Measurements from ENCODE around the gene YTHDC1. TPM values are rescaled to one million over a fixed set of nuclear protein-coding genes. Genes with fewer than 3 reads are reported as not detected.

Gene YTHDC1
- total and polyA plus RNA-seq, 9 donors: 72.1 to 116 (median 86.6) TPM

GRCh38 chr4:68378226-68378625 is 28.3 kb upstream of the YTHDC1 start:
- Histone ChIP-seq H3K4me1 (ENCODE audit: insufficient read depth) (peaks cover 2% of the 10 kb centered on the region), H3K9me3 (no peaks in the 10 kb centered on the region), H3K36me3 (no peaks in the 10 kb centered on the region), H3K27ac (no peak overlapping the region), H3K4me3 (no peak overlapping the region), H3K27me3 (no peaks in the 10 kb centered on the region)
- DNase-seq: no peak
- TF ChIP-seq CTCF (IDR thresholded peaks at IDR 0.05) (no peak), POLR2A (IDR thresholded peaks at IDR 0.05) (no peak), EP300 (IDR thresholded peaks at IDR 0.05) (no peak)
- 82 to 89% (median 86%) methylated on average over 5 of the region's 5 CpGs for WGBS, 3 donors
- intact Hi-C loops (cut with DNase I): loop anchor here in 2 of 4 donors (5.0 to 10.0 kb wide), 2 partner anchors 103 to 106 kb away; no protein-coding TSS in a partner anchor

- Histone ChIP-seq H3K27ac (no peak overlapping the region), H3K36me3 (no peaks in the 10 kb centered on the region), H3K4me1 (ENCODE audit: insufficient read depth) (peaks cover 3% of the 10 kb centered on the region), H3K27me3 (no peaks in the 10 kb centered on the region), H3K9me3 (no peaks in the 10 kb centered on the region), H3K4me3 (no peak overlapping the region)
- WGBS, 3 donors: 7 to 14% (median 10%) methylated on average over 19 of the region's 19 CpGs
- intact Hi-C loops (cut with DNase I): loop anchor here in 2 of 4 donors (5.0 to 10.0 kb wide), 2 partner anchors 101 to 104 kb away; no protein-coding TSS in a partner anchor
- TF ChIP-seq EP300 (IDR thresholded peaks at IDR 0.05) (no peak), POLR2A (IDR thresholded peaks at IDR 0.05) (no peak), CTCF (IDR thresholded peaks at IDR 0.05) (peak in 1 of 3 donors; percentile 50)
- peak in 2 of 5 donors; percentile 15 to 16 for DNase-seq
Measured at GRCh38 chr4:68375667-68376559, 26.0 kb upstream of the YTHDC1 start.

- intact Hi-C loops (cut with DNase I): loop anchor here in 2 of 4 donors (5.0 to 10.0 kb wide), 2 partner anchors 99 to 101 kb away; no protein-coding TSS in a partner anchor
- peak overlapping the region; percentile 23 for H3K4me3 ChIP-seq
- WGBS, 3 donors: 3 to 6% (median 4%) methylated on average over 16 of the region's 16 CpGs
- peaks cover 3% of the 10 kb centered on the region for H3K4me1 ChIP-seq (ENCODE audit: insufficient read depth)
- H3K27ac ChIP-seq: no peak overlapping the region
- no peak for TF ChIP-seq EP300 (IDR thresholded peaks at IDR 0.05)
- TF ChIP-seq CTCF (IDR thresholded peaks at IDR 0.05): no peak
- TF ChIP-seq POLR2A (IDR thresholded peaks at IDR 0.05): no peak
- DNase-seq: peak; percentile 70 to 83 (median 72)
- H3K9me3 ChIP-seq: no peaks in the 10 kb centered on the region
- H3K27me3 ChIP-seq: no peaks in the 10 kb centered on the region
- no peaks in the 10 kb centered on the region for H3K36me3 ChIP-seq
Measured at GRCh38 chr4:68373513-68373912, 23.6 kb upstream of the YTHDC1 start.

- no peak overlapping the region for H3K27ac ChIP-seq
Measured at GRCh38 chr4:68372588-68372987, 22.7 kb upstream of the YTHDC1 start.

More at GRCh38 chr4:68372588-68372987, 22.7 kb upstream of the YTHDC1 start:
- H3K36me3 ChIP-seq: no peaks in the 10 kb centered on the region
- 81 to 85% (median 81%) methylated on average over 1 of the region's 1 CpG for WGBS, 3 donors
- intact Hi-C loops (cut with DNase I): loop anchor here in 2 of 4 donors (5.0 to 10.0 kb wide), 2 partner anchors 98 to 100 kb away; no protein-coding TSS in a partner anchor
- H3K4me3 ChIP-seq: no peak overlapping the region
- peaks cover 3% of the 10 kb centered on the region for H3K4me1 ChIP-seq (ENCODE audit: insufficient read depth)
- no peaks in the 10 kb centered on the region for H3K9me3 ChIP-seq
- H3K27me3 ChIP-seq: no peaks in the 10 kb centered on the region
- no peak for DNase-seq
- TF ChIP-seq CTCF (IDR thresholded peaks at IDR 0.05) (no peak), POLR2A (IDR thresholded peaks at IDR 0.05) (no peak), EP300 (IDR thresholded peaks at IDR 0.05) (no peak)

Data from ovary (tissue), 9 donors.